ENCODE results near the gene IFNL4.

- TF ChIP-seq, protein P1, sequence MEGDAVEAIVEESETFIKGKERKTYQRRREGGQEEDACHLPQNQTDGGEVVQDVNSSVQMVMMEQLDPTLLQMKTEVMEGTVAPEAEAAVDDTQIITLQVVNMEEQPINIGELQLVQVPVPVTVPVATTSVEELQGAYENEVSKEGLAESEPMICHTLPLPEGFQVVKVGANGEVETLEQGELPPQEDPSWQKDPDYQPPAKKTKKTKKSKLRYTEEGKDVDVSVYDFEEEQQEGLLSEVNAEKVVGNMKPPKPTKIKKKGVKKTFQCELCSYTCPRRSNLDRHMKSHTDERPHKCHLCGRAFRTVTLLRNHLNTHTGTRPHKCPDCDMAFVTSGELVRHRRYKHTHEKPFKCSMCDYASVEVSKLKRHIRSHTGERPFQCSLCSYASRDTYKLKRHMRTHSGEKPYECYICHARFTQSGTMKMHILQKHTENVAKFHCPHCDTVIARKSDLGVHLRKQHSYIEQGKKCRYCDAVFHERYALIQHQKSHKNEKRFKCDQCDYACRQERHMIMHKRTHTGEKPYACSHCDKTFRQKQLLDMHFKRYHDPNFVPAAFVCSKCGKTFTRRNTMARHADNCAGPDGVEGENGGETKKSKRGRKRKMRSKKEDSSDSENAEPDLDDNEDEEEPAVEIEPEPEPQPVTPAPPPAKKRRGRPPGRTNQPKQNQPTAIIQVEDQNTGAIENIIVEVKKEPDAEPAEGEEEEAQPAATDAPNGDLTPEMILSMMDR (IDR thresholded peaks at IDR 0.05): no peak
- TF ChIP-seq ZFX (IDR thresholded peaks at IDR 0.05; ENCODE audit: borderline replicate concordance): no peak
Measured at GRCh38 chr19:39200803-39201115, 47.9 kb downstream of the IFNL4 start.
